GM12864 (cell line): Measurements from ENCODE around the gene EGR2.

Source experiments
- DNase-seq: peaks from one replicate; pipeline ENCODE4 v3.0.0-alpha.2; 2011; ENCODE audit warnings: low read depth
- H3K4me3 ChIP-seq: 2 replicates; pipeline ENCODE4 v1.5.1; 2011; ENCODE audit warnings: mild to moderate bottlenecking, low read depth, low read length, control low read depth
- TF ChIP-seq, protein P1 (sequence below): IDR thresholded peaks from 2 replicates; pipeline ENCODE4 v1.5.1; 2011; ENCODE audit warnings: low read depth, mild to moderate bottlenecking, moderate library complexity, low read length, control low read depth, inconsistent platforms; ENCODE audit errors: missing control alignments

Gene EGR2

DNA sequence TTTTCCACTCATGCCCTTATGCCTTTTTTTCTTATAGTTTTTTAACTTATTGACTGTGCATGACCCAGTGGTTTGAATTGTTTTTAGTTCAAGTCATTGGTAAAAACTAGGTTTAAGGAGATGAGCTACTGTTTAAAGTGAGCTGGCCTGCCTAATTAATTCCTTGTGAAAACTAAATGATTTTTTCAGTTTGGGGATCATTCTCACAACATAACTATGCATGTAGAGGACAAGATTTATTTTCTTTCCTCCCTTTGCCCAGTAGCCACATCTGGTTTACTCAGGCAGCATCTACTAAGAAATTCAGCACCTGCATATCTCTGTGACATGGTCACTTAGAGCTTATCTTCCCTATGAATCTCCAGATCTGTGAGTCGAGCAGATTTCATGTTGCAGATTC, 9.9 kb downstream of the EGR2 start:
- H3K4me3 ChIP-seq = peak overlapping the region; percentile 90
- TF ChIP-seq, protein P1, sequence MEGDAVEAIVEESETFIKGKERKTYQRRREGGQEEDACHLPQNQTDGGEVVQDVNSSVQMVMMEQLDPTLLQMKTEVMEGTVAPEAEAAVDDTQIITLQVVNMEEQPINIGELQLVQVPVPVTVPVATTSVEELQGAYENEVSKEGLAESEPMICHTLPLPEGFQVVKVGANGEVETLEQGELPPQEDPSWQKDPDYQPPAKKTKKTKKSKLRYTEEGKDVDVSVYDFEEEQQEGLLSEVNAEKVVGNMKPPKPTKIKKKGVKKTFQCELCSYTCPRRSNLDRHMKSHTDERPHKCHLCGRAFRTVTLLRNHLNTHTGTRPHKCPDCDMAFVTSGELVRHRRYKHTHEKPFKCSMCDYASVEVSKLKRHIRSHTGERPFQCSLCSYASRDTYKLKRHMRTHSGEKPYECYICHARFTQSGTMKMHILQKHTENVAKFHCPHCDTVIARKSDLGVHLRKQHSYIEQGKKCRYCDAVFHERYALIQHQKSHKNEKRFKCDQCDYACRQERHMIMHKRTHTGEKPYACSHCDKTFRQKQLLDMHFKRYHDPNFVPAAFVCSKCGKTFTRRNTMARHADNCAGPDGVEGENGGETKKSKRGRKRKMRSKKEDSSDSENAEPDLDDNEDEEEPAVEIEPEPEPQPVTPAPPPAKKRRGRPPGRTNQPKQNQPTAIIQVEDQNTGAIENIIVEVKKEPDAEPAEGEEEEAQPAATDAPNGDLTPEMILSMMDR = no peak
- no peak for DNase-seq

DNA sequence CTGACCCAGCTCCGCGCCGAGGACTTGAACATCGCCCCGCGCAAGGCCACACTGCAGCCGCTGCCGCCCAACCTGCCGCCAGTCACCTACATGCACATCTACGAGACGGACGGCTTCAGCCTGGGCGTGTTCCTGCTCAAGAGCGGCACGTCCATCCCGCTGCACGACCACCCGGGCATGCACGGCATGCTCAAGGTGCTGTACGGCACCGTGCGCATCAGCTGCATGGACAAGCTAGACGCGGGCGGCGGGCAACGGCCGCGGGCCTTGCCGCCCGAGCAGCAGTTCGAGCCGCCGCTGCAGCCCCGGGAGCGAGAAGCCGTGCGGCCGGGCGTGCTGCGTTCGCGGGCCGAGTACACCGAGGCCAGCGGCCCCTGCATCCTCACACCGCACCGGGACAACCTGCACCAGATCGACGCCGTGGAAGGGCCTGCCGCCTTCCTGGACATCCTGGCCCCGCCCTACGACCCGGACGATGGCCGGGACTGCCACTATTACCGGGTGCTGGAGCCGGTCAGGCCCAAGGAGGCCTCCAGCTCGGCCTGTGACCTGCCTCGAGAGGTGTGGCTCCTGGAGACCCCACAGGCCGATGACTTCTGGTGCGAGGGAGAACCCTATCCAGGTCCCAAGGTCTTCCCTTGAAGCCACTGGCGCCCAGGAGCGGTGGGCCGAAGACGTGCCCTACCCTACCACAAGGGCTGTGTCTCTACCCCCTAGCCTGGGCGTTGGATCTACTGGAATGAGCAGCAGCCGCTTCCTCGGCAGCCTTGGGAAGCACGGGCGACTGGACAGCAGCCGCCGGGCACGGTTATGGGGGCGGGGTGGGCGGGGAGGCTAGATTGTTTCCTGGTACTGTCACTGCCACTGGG, 10.7 kb downstream of the EGR2 start:
- no peak for DNase-seq

GRCh38 chr10:62804356-62805230, 11.6 kb downstream of the EGR2 start, which contains the start of gene ADO:
Gene ADO (plus strand): TSS chr10:62804720. CDS start chr10:62805060, 340 bp downstream.
- TF ChIP-seq, protein P1 = no peak
- H3K4me3 ChIP-seq = peak within 1 kb of the TSS; percentile 90
- no peak for DNase-seq

More for the DNA sequence above, 10.7 kb downstream of the EGR2 start:
- H3K4me3 ChIP-seq = peak overlapping the region; percentile 90
- TF ChIP-seq, protein P1 = no peak

- DNase-seq = no peak
- peak overlapping the region; percentile 90 for H3K4me3 ChIP-seq
- TF ChIP-seq, protein P1 = no peak
These were observed 12.3 kb downstream of the EGR2 start for GRCh38 chr10:62803724-62804355.

DNA sequence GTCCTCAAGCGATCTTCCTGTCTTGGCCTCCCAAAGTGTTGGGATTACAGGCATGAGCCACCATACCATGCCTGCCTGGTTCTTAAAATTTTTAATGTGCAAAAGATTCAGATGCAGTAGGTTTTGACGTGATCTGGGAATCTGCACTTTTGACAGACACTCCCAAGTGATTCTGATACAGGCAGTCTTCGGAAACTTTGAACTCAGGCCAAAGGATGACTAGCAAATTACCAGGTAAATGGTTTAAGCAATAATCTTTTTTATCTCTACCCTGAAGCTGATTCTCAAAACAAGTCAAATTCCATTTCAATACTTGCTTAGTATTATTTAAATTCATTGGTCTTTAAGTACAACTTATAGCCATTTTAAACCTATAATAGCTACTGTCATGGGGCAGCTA, 14.3 kb downstream of the EGR2 start:
- TF ChIP-seq, protein P1 = no peak
- no peak for DNase-seq
- H3K4me3 ChIP-seq = no peak overlapping the region

DNA sequence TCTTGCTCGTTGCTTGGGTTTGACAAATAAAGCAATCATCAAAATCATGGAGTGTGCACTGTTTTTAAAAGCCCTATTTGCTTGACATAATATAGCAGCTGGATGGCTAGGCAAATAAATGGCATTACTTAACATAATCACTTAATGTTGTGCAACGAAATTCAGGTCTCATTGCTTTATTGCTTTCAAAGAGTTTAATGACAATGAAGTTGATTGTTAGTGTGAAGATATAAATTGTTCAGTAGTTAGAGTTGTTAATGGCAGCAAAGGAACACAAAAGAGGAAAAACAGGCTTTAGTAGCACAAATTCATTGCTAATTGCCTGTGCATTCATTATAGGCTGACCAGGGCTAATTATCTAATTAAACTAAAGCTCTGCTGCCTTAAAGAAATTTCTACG, 19.3 kb downstream of the EGR2 start:
- TF ChIP-seq, protein P1 = no peak
- no peak overlapping the region for H3K4me3 ChIP-seq
- DNase-seq = no peak
